ENCODE results near the gene MOSPD3.

The MOSPD3 gene

DNA sequence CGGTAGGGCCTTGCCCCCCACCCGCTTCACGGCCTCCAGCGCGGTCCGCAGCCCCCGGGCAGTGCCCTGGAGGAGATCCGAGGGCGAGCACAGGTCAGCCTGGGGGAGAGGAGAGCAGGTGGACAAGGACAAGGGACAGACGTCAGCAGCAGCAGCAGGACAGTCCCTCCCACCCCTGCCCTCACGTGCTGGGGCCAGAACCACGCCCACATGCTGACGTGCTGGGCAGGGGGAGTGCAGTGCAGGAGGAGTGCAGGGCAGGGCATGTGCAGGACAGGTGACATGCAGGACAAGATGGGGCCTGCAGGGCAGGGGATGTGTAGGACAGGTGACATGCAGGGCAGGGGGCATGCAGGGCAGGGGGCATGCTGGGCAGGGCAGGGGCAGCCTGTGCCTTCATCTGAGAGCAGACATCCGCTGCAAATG lies 37.1 kb upstream of the MOSPD3 start:
- in situ Hi-C loops (cut with MboI; ENCODE audit: low sequenced_read_pairs), result no loop called here

DNA sequence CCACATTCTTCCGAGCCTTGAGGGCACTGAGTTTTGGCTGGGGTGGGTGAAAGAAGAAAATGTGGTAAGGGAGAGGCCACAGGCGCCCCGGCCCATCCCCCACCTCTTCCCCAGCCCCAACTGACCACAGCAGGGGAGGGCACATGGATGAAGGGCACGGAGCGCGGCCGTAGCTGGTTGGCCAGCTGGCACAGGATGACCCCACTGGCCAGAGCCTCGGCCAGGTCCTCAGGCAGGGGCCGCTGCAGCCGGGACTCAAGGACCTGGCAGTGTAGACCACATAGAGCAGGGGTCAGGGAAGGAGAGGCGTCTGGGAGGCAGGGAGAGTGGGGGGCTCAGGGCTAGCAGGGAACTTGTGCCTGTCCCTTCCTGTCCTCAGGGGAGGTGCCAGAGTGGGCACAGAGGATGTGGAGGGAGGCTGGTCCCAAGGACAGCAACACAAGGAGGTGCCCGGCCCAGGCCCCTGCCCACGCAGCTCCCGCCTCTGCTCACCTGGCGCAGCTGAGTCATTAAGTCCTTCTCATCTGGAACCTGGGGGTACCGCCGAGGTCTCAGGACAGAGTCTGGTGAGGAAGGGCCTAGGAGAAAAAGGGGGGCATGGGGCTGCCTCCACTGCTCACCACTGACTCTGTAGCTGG lies 36.5 kb upstream of the MOSPD3 start:
- in situ Hi-C loops (cut with MboI; ENCODE audit: low sequenced_read_pairs), result no loop called here

DNA sequence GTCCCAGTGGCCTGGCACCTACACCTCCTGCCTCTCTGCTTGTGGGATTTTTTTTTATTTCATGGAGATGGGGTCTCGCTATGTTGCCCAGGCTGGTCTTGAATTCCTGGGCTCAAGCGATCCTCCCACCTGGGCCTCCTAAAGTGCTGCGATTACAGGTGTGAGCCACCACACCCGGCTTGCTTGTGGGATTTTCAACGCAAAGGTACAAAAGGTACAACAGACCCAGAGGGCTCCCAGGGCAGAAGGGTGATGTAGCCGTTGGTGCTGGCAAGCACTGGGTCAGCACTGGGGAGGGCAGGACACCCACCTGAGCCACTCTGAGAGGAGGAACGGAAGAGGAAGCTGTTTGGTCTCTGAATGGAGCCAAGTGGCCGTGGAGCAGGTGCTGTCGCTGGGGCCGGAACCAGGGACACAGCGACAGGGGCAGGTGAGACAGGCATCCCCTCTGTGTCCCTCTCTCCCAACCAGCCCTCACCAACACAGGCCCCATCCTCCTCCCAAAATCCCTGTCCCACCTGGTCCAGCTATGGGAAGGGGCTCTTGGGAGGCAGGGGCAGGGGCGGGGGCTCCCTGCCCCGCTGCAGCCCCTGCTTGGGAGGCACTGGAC lies 35.9 kb upstream of the MOSPD3 start:
- in situ Hi-C loops (cut with MboI; ENCODE audit: low sequenced_read_pairs), result no loop called here

DNA sequence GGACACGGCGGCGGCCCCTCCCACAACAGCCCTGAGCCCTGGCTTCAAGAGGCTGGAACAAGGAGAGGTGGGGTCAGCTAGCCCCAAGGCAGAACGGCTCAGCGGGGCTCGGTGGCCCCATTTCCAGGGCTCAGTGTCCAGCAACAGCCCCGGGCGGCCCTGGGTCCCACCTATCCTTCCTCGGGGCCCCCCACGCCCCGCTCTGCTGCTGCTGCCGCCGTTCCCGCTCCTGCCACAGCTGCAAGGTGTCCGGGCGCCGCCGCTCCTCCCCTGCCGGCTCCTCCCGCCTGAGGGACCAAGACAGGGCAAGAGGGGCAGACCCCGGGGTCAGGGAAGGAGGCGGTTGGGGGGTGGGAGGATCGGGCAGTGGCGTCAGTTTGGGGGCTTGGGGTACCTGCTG lies 35.2 kb upstream of the MOSPD3 start:
- in situ Hi-C loops (cut with MboI; ENCODE audit: low sequenced_read_pairs), result no loop called here

DNA sequence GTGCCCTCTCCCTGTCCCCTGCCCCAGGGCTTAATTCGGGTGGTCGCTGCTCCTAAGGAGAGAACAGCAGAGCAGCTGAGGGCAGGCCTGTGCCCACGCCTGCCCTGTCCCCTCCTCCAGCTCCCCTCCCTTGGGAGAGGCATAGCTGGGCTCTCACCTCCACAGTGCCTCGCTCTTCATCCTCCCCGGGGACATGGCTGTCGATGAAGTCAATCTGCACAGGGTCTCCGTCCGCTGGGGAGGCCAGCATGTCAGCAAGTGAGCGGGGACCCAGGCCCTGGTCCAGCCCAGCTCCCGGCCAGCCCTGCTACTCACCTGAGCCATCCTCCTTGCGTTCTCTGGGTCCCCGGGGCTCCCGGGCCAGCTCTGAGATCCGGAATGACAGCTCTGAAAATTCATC lies 34.8 kb upstream of the MOSPD3 start:
- in situ Hi-C loops (cut with MboI; ENCODE audit: low sequenced_read_pairs), result no loop called here

DNA sequence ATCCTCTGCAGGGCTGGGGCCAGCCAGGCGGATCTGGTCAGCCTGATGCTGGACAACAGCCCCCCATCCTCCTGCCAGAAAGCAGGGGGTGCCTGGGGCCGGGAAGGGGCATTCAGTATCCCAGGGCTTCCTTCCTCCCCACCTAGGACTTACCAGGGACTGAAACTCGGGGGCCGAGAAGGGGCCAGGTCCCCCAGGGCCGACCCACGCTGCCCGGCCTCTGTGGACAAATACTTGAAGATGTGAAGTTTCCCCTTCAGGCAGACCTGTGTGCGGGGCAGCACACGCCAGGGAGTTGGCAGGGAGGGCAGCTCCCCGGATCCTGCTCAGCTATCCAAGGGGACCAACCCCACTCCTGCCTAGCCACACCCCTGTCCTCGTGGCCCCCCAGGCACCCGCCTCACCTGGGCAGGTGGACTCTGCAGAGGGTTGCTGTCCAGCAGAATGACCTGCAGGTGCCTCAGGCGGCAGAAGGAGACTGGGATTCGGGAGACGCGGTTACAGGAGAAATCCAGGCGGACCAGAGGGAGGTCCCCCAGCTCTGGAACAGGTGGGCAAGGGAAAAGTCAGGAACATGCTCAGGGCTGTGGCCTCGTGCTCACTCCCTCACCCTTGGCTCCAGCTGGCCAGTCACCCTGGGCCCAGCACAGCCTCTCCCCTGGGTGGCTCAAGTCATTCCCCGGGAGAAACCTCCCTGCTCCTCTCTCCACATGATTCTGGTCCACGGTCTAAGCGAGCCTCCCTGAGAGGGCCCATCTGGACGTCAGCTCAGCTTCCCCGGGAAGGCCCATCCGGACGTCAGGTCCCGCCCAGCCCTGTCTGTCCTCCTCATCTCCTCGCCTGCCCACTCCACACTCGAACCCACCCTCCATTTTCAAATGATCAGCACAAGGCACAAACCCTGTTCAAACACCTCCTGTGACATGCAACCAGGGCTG lies 33.8 kb upstream of the MOSPD3 start:
- in situ Hi-C loops (cut with MboI; ENCODE audit: low sequenced_read_pairs), result no loop called here

DNA sequence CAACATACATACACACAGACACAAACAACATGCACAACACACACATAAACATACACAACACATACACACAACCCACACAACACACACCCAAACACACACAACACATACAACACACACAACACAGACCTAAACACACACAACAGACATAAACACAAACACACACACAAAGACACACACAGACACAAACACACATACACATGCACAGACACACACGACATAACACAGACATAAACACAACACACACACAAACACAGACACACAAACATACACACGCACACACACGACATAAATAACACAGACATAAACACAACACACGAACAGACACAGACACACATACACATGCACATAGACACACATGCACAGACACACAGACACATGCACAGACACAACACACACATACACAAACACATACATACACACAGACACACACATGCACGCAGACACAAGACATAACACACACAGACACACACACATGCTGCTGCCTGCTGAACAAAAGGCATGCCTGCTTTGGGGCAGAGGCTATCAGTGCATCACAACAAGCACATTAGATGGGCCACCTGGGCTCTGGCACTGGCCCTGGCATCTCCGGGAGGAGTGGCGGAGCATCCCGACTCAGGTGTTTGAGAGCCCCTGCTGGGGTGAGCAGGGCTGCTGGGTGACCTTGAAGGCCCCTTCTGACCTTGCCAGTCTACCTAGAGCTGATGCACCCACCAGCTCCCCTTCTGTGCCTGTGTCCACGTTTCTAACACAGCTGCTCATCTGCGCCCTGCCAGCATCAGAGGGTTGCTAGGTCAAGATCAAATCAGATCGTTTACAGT lies 31.7 kb upstream of the MOSPD3 start:
- in situ Hi-C loops (cut with MboI; ENCODE audit: low sequenced_read_pairs), result no loop called here

DNA sequence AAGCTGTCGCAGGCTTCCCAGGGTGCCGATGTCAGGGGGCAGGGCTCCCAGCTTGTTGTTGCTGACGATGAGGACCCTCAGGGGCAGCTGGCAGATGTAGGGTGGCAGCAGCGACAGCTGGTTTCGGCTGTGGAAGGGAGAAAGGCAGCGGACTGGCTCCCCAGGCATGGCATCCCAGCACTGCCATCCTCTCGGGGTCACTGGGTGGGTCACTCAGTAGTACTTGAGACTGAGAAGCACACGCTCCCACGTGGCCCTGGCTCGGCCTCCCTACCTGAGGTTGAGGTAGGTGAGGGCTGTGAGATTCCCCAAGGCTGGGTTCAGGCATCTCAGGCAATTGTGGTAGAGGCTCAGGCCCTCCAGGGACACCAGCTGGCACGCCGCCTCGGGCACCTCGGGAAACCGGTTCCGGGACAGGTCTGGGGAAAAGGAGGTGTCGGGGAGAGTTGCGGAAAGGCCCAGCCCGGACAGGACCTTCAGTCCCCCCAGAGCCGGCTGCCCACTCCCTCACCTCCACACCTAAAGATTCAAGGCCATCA lies 30.2 kb upstream of the MOSPD3 start:
- in situ Hi-C loops (cut with MboI; ENCODE audit: low sequenced_read_pairs), result no loop called here

DNA sequence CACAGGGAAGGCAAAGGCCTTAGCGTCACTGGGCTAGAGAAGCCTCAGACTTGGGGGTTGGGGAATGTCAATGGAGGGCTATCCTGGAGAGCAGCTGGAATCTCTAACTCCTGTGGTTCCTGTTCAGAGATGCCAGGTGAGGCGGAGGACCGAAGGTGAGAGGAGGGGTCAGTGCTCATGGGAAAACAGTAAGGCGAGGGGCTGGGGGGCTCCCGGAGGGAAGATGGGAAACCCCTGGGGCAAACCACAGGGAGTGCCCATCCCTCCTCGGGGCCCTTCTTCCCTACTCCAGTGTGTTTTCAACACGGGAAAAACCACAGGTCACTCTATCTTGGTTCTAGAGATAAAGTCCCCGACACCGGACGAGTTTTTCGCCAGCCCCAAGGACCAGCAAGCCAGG lies 29.7 kb upstream of the MOSPD3 start:
- in situ Hi-C loops (cut with MboI; ENCODE audit: low sequenced_read_pairs), result no loop called here

DNA sequence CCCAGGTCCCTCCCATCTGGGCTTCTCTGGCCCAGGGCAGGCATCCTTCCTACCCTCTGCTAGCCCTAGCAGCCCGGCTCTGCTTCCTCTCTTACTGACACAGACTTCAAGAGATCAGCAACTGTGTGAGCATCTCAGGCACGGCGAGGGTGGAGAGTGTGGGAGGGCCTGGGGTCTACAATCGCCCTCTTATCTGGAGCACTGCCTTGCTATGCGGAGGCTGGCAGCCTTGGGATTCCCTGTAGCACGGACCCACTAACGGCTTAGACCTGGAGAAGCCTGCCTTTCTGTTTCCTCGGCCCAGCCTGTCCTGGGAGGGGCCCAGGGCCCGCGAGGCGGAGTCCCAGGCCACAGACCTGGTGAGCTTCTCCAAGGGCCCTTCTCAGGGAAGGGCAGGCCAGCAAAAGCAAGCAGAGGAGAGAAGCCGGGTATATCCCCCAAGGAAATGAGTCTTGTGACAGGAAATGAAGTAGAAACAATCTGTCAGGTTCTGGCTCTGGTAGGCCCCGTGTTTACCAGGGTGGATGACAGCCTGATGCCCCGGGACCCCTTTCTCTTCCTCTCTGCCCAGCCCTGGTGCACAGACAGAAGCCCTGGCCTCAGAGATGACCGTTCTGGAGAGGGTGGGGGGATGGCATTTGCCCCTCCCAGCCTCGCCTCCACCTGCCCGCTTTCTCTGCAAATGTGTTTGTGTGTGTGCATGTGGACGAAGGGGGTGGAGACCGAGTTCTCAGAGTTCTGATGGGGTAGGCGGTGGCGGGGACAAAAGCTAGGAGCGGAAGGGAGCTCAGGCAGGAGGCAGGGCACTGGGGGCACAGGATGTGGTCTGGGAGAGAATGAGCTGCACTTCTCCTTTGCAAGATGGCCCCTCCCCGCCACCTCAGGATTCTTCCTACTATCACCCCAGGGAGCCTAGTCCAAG lies 28.9 kb upstream of the MOSPD3 start:
- in situ Hi-C loops (cut with MboI; ENCODE audit: low sequenced_read_pairs), result no loop called here

DNA sequence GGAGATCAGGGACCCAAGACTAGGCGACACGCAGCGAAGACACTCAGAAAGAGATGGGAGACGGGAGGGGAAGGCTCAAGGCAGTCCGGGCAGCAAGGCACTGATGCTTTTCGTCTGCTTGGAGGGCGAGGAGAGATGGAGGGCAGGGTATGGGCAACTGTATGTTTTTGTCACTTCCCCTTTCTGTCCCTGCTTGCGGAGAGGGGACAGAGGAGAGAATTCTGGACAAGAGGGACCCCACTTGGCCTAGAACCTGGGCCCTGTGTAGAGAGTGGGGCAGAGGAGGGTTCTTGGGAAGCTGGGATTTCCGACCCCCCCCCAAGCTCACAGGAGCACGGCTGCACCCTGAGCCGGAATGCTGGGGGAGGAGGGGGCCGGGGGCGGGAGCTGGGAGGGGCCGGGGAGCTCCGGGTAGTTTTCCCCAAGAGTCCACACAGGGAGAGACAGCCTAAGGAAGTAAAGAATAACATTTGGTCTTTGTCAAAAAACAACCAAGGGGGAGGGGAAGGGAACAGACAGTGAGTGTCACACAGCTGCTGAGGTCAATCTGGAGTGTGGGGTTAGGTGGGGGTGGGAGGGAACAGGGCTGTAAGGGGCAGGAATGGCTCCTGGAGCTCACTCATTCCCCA lies 28.2 kb upstream of the MOSPD3 start:
- in situ Hi-C loops (cut with MboI; ENCODE audit: low sequenced_read_pairs), result no loop called here

DNA sequence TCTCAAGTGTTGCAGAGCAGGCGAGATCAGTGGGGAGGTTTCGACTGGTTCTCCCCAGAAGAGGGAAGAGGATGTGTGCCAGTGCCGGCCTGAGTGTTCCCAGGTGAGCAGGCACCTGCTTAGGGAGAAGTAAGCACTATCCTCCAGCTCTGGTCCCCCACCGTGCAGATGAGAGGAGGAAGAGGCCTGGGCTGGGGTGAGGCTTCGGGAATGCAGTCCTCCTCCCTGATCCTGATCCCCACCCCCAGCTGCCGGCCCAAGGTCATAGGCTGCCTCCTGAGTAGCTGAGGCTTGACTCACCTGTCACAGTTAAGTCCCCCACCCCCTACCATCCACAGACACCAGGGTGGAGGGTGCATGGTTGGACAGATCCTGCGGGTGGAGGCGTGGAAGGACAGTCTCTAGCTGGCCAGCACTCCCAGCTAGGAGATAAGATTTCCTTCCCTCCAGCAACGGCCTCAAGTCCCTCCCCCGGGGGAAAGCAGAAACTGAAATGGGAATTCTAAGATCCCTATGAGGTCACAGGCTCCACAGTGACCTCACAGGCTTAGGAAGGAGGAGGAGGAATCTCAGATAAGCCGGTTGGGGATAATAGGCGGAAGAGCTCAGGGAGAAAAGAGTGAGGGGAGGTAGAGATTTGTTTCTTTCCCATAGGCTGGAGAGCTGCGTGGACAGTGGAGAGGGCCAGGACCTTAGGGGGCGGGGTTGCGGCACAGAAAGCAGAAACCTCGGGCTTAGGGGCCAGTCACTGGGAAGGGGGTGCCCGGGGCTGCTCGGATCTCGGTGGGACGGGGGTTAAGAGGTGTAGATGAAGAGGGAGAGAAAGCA lies 27.4 kb upstream of the MOSPD3 start:
- in situ Hi-C loops (cut with MboI; ENCODE audit: low sequenced_read_pairs), result no loop called here

DNA sequence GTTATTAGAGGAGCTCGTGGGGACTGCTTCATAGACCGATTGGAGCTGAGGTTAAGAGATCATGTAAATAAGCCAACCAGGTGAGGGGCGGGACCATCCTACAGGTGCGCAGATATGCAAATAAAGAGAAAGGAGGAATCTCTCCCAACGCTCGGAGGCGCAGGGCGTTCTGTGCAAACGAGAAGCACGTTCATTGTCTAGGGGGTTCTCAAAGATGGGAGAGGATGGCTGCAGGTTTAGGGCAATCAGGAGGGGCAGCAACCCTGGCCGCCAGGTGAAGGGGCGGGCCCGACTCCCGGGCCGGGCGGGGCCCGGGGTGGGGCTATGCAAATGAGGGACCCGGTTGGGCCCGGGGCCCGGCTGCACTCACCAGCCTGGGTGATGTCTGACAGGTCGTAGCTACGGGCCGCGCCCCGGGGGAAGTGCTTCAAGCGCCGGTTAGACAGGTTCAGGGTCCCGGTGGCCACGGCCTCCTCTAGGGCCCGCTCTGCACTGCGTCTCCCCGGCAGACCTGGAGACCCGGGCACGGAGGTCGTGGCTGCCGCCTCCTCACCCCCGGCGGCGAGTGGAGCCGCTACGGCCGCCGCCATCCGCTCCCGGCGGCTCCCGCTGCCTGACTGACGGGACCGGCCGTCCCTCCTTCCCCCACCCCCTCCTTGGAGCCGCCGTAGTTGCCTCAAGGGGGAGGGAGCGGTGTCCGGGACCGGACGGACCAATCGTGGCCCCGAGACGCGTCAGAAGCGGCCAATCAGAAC lies 26.7 kb upstream of the MOSPD3 start, which contains the start of gene LRCH4:
Gene LRCH4 (minus strand): TSS at position 619 of the 755 bp plus-strand sequence. CDS start 29 bp downstream, at position 590.
- in situ Hi-C loops (cut with MboI; ENCODE audit: low sequenced_read_pairs), result no loop called here

DNA sequence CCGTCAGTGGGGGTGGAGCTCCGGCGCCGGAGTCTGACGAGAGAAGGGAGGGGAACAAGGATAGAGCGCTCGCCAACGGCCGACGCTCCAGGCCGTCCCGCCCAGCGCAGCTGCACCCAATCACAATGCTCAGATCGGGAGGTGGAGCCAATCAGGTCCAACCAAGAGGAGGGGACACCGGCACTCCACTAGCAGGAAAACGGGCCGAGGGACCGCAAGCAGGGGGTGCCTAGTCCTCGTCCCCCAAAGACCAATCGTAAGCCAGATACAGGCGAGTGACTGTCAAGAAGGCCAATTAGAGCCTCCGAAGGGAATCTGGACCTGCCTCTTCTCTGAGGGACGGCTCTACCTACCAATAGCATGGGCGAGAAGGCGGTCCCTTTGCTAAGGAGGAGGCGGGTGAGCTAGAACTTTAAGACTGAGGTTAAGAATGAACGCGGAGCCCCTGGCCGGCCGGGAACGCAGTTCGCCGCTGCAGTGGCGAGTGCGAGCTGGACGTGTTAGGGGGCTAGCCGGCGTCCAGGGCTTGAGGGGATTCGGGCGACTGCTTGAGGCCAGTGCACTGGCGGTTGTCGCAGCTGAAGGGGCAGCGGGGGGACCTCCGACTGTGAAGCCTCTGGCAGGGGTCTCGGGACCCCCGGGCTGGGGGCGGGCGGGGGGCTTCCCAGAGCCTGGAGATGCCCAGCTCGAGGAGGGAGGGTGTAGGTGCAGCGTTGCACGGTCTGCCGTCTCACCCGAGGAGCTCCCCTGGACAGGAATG lies 25.9 kb upstream of the MOSPD3 start, which contains the start of gene FBXO24:
Gene FBXO24 (plus strand): TSS at position 63 of the 760 bp plus-strand sequence. CDS start 298 bp downstream, at position 361.
- in situ Hi-C loops (cut with MboI; ENCODE audit: low sequenced_read_pairs), result no loop called here

DNA sequence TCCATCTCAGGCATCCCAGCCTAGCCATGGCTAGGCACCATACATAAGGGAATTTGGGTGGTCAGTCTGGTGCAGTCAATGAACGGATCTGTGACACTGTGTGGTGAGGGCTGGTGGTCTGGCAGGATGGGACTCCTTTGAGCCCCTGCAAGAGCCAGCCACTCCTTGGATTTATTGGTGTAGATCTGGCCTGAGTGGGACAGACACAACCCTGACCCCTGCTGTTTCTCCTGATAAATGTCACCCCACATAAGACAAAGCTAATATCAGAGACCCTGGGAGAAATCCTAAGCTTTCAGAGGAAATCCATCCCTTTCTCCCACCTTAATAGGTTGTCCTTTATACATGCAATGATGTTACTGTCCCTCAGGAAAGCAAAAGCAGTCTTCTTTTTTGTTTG lies 23.9 kb upstream of the MOSPD3 start:
- in situ Hi-C loops (cut with MboI; ENCODE audit: low sequenced_read_pairs), result no loop called here

DNA sequence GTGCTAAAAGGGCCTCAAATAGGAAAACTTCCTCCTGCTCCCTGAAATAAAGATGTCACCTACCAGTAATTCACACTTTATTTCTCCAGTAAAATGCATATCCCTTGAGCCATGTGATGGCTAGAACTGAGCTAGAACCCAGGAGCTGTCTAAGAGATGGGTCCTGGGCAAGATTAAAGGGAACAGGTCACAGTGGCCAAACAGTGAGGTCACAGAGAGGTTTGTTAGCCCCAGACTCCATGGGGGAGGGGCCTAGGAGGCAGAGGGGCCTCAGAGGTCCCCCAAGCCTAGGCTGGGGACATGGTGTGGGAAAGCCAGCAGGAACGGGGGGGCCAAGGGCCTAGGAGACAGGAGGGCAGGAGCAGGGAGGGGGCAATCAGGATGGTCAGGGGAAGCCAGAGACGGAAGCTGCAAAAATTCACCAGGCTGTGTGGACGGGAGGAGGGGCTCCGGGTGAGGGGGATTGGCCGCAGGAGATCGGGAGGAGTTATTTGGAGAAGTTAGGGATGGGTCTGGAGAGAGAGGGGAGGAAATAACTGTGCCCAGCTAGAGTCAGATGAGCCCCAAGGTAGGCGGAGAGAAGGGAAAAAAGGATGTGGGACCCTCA lies 22.9 kb upstream of the MOSPD3 start:
- in situ Hi-C loops (cut with MboI; ENCODE audit: low sequenced_read_pairs), result no loop called here
